ENCODE results near the gene ARID5B. TPM values are rescaled to one million over a fixed set of nuclear protein-coding genes. Genes with fewer than 3 reads are reported as not detected.

ARID5B gene
- total RNA-seq, 1 experiment from 2014 or later, result 0.04 TPM

- no peak overlapping the region for H4K8ac ChIP-seq (replicated peaks; ENCODE audit: insufficient read length, low read depth, low read length)
- no peak overlapping the region for H4K5ac ChIP-seq (ENCODE audit: insufficient read length, low read depth, low read length)
- H3T11ph ChIP-seq (ENCODE audit: low read length), result no peak overlapping the region
- Mint-ChIP-seq H3K4me1 (peaks cover 8 to 12% of the 10 kb centered on the region in 2 experiments), H3K27me3 (ENCODE audit: low read depth) (no peaks in the 10 kb centered on the region), H3K4me3 (no peak overlapping the region), H3K27ac (peak overlapping the region in 1 of 3 experiments; percentile 62; a peak in 1 of 7 replicates), H3K36me3 (ENCODE audit: insufficient read depth in 1 of 3, low read depth in 3 of 3) (no peaks in the 10 kb centered on the region), H3K9me3 (no peaks in the 10 kb centered on the region)
- no peaks in the 10 kb centered on the region for H3K9me3 ChIP-seq (ENCODE audit: control insufficient read depth, low read depth, low read length)
- no peaks in the 10 kb centered on the region for H3K23me2 ChIP-seq (ENCODE audit: insufficient read length, low read depth, low read length, poor library complexity, severe bottlenecking)
- no peak overlapping the region for H4K91ac ChIP-seq (ENCODE audit: insufficient read length, low read depth, low read length)
- no peak overlapping the region for H3K4ac ChIP-seq (ENCODE audit: low read depth, low read length)
- H2BK20ac ChIP-seq (ENCODE audit: low read depth, low read length, poor library complexity, severe bottlenecking), result no peak overlapping the region
- H2BK12ac ChIP-seq (ENCODE audit: insufficient read length, low read depth, low read length), result no peak overlapping the region
- no peak overlapping the region for H2BK15ac ChIP-seq (ENCODE audit: low read depth, low read length)
- H3K23ac ChIP-seq (ENCODE audit: insufficient read length, low read depth, low read length), result no peak overlapping the region
- H3K4me2 ChIP-seq (ENCODE audit: insufficient read depth, insufficient read length, low read length), result no peak overlapping the region
- H3K27me3 ChIP-seq (ENCODE audit: insufficient read depth, low read length), result no peaks in the 10 kb centered on the region
- no peak overlapping the region for H3K27ac ChIP-seq (ENCODE audit: insufficient read length, low read depth, low read length)
- H2AK5ac ChIP-seq (ENCODE audit: insufficient read length, low read length), result no peak overlapping the region
- TF ChIP-seq CTCF (conservative IDR thresholded peaks at IDR 0.05), result no peak
- H2BK120ac ChIP-seq (ENCODE audit: low read depth, low read length, poor library complexity, severe bottlenecking), result no peak overlapping the region
- no peak overlapping the region for H3K56ac ChIP-seq (ENCODE audit: insufficient read length, low read depth, low read length)
- no peak overlapping the region for H3K9ac ChIP-seq (ENCODE audit: extremely low read depth, insufficient read length, low read length)
- no peaks in the 10 kb centered on the region for H3K79me2 ChIP-seq (ENCODE audit: insufficient read depth, low read length)
- H4K20me1 ChIP-seq (ENCODE audit: control insufficient read depth, insufficient read depth, insufficient read length), result no peaks in the 10 kb centered on the region
- H3K4me1 ChIP-seq (ENCODE audit: insufficient read depth, low read length), result no peaks in the 10 kb centered on the region; the same call in 1 of the 2 replicates
- no peaks in the 10 kb centered on the region for H3K79me1 ChIP-seq (ENCODE audit: insufficient read depth, low read depth, low read length, poor library complexity, severe bottlenecking)
- H2BK5ac ChIP-seq (ENCODE audit: insufficient read length, low read length), result no peak overlapping the region
- WGBS (ENCODE audit: extremely low coverage, insufficient read length, low lambda C conversion rate), result no CpG with 5 or more reads among the region's 3 CpGs
- no peak overlapping the region for H3K18ac ChIP-seq (ENCODE audit: insufficient read length, low read depth, low read length)
- H2AFZ ChIP-seq (ENCODE audit: low read length), result no peak overlapping the region
- DNase-seq, result no peak
- H3K14ac ChIP-seq (ENCODE audit: insufficient read depth, low read length), result no peak overlapping the region; the same call in 1 of the 2 replicates
Measured at GRCh38 chr10:61964059-61964709, 62.7 kb downstream of the ARID5B start.
